PC-3 (cell line): Measurements from ENCODE around the gene HDAC4.

Experiments
- CTCF ChIP-seq: fragments of 300-600 bp; sonication (generic); conservative IDR thresholded peaks from 2 replicates; pipeline ENCODE4 v1.5.1; 2017; ENCODE audit warnings: antibody characterized with exemption, low read depth, mild to moderate bottlenecking, low read length
- EZH2 ChIP-seq: fragments of 300-600 bp; sonication (generic); IDR thresholded peaks from one replicate; pipeline ENCODE4 v1.6.1; 2017; ENCODE audit warnings: antibody characterized with exemption, mild to moderate bottlenecking, low read length; ENCODE audit not compliant: unreplicated experiment
- EZH2phosphoT487 ChIP-seq: fragments of 300-600 bp; sonication (generic); IDR thresholded peaks from 2 replicates; pipeline ENCODE4 v1.6.1; 2018; ENCODE audit warnings: mild to moderate bottlenecking, antibody characterized with exemption, low read length, borderline replicate concordance

- TF ChIP-seq CTCF (no peak), EZH2phosphoT487 (no peak), EZH2 (no peak)
These were observed 111.3 kb downstream of the HDAC4 start for GRCh38 chr2:239289545-239289944.
